ENCODE measurements around the gene SND1.

SND1 gene

DNA sequence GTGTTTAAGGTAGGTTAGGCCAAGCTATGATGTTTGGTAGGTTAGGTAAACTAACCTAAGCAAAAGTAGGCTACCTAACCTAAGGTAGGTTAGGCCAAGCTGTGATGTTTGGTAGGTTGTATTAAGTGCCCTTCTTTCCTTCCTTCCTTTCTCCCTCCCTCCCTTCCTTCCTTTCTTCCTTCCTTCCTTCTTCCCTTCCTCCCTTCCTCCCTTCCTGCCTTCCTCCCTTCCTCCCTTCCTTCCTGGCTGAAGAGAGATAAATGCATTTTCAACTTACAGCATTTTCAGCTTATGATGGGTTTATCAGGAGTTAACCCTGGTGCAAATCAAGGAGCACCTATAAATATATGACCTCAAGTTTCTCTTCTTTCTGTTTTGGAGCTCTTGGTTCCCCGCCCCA, 56.2 kb downstream of the SND1 start:
- TF ChIP-seq, protein P1, sequence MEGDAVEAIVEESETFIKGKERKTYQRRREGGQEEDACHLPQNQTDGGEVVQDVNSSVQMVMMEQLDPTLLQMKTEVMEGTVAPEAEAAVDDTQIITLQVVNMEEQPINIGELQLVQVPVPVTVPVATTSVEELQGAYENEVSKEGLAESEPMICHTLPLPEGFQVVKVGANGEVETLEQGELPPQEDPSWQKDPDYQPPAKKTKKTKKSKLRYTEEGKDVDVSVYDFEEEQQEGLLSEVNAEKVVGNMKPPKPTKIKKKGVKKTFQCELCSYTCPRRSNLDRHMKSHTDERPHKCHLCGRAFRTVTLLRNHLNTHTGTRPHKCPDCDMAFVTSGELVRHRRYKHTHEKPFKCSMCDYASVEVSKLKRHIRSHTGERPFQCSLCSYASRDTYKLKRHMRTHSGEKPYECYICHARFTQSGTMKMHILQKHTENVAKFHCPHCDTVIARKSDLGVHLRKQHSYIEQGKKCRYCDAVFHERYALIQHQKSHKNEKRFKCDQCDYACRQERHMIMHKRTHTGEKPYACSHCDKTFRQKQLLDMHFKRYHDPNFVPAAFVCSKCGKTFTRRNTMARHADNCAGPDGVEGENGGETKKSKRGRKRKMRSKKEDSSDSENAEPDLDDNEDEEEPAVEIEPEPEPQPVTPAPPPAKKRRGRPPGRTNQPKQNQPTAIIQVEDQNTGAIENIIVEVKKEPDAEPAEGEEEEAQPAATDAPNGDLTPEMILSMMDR (IDR thresholded peaks at IDR 0.05; ENCODE audit: low read depth, low read length, missing control alignments) = no peak
- no peak overlapping the region for H3K4me3 ChIP-seq (replicated peaks; ENCODE audit: low read depth, low read length)
- DNase-seq (ENCODE audit: extremely low read depth, low read depth) = no peak

GRCh38 chr7:127708788-127709187, 56.8 kb downstream of the SND1 start:
- TF ChIP-seq, protein P1 (IDR thresholded peaks at IDR 0.05; ENCODE audit: low read depth, low read length, missing control alignments) = peak; percentile 68
- peak; percentile 56 for DNase-seq (ENCODE audit: extremely low read depth, low read depth)
- no peak overlapping the region for H3K4me3 ChIP-seq (replicated peaks; ENCODE audit: low read depth, low read length)

- DNase-seq (ENCODE audit: extremely low read depth, low read depth) = no peak
- no peak overlapping the region for H3K4me3 ChIP-seq (replicated peaks; ENCODE audit: low read depth, low read length)
- TF ChIP-seq, protein P1 (IDR thresholded peaks at IDR 0.05; ENCODE audit: low read depth, low read length, missing control alignments) = no peak
Observed at GRCh38 chr7:127710635-127711034, 58.6 kb downstream of the SND1 start.

DNA sequence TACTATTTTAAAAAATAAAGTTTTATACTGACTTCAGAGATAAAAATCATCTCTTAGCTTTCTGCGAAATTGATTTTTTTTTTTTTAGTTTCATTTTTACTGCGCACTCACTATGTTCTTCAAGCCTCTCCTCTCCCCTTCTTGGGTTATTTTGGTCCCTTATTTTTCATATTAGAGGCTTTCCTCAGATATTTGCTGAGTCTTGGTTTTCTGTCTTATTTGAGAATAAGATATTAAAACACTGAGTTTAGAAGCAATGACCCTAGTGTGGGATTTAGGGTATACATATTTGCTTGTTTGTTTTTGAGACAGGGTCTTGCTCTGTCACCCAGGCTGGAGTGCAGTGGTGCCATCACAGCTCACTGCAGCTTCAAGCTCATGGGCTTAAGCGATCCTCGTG, 59.9 kb downstream of the SND1 start:
- no peak for DNase-seq (ENCODE audit: extremely low read depth, low read depth)
- H3K4me3 ChIP-seq (replicated peaks; ENCODE audit: low read depth, low read length) = no peak overlapping the region
- TF ChIP-seq, protein P1 (IDR thresholded peaks at IDR 0.05; ENCODE audit: low read depth, low read length, missing control alignments) = no peak

DNA sequence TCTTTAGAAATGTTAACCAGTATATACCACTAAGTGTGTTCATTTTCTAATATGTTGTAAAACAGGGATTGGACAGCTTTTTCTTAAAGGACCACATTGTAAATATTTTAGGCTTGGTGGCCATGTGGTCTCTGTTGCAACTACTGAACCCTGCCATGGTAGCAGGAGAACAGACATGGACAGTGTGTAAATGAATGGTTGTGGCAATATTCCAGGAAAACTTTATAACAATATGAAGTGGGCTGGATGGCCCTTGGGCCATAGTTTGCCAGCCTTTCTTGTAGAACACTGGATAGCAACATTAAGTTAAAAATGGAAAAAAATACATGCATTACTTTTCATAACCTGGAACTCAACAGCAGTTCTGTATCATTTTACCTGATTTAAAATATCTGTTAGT, 61.0 kb downstream of the SND1 start:
- TF ChIP-seq, protein P1 (IDR thresholded peaks at IDR 0.05; ENCODE audit: low read depth, low read length, missing control alignments) = no peak
- no peak overlapping the region for H3K4me3 ChIP-seq (replicated peaks; ENCODE audit: low read depth, low read length)
- no peak for DNase-seq (ENCODE audit: extremely low read depth, low read depth)

DNA sequence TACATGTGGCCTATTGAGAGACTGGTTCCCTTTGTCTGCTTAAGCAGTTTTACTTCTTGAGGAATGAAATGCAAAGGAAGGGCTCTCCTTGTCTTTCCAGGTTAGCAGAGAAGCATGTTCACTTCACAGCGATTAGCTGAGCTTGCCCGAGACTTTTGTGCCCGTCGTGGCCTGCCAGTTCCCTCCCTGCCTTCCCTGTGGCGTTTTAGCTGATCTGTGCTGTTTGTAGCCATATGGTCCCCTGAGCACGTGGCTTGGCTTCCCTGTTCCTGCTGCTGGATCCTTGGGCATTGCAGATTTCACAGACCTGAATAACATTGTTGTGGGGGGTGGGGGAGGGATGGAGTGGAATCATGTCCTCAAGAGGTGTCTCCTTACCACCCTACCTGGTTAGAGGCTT, 61.8 kb downstream of the SND1 start:
- DNase-seq (ENCODE audit: extremely low read depth, low read depth) = no peak
- TF ChIP-seq, protein P1 (IDR thresholded peaks at IDR 0.05; ENCODE audit: low read depth, low read length, missing control alignments) = no peak
- H3K4me3 ChIP-seq (replicated peaks; ENCODE audit: low read depth, low read length) = no peak overlapping the region

DNA sequence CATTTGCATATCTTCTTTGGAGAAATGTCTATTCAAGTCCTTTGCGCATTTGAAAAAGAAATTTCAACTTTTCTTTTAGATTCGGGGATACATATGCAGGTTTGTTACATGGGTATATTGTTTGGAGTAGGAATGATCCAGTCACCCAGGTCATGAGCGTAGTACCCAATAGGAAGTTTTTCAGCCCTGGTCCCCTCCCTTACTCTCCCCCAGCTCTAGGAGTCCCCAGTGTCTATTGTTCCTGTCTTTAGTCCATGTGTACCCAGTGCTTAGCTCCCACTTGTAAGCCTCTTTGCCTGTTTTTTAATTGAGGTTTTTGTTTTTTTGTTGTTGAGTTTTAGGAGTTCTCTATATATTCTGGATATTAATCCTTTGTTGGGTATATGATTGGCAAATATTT, 63.3 kb downstream of the SND1 start:
- H3K4me3 ChIP-seq (replicated peaks; ENCODE audit: low read depth, low read length) = no peak overlapping the region
- no peak for DNase-seq (ENCODE audit: extremely low read depth, low read depth)
- TF ChIP-seq, protein P1 (IDR thresholded peaks at IDR 0.05; ENCODE audit: low read depth, low read length, missing control alignments) = no peak
